ENCODE data around the gene NUDT16L1. TPM values are rescaled to one million over a fixed set of nuclear protein-coding genes. Genes with fewer than 3 reads are reported as not detected.

The NUDT16L1 gene
- total and polyA plus RNA-seq, 2 experiments from 2014 or later = 84.4 to 157 TPM

DNA sequence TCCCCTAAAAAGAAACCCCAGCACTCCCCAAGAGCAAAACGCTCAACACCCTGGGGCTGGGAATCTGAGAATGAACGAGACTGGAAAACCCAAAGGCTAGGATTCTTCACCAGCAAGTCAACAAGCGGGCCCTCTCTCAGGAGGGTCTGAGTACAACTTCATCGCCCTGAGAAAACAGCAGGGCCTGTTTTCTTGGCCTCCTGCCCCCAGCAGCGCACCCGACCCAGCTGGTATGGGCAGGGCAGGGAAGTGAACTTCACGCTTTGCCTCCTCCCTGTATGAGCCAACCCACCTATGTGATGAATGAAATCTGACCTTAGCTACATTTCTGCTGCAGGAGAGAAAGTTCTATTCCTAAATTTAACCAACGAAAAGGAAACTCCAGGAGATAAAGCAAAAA lies 11.1 kb downstream of the NUDT16L1 start:
- Histone ChIP-seq H3K4me3 (no peak overlapping the region), H3K36me3 (peaks cover 33% of the 10 kb centered on the region), H3K27ac (no peak overlapping the region), H3K27me3 (no peaks in the 10 kb centered on the region), H3K9me3 (ENCODE audit: low read depth) (no peaks in the 10 kb centered on the region), H3K4me1 (ENCODE audit: low read depth) (no peaks in the 10 kb centered on the region)
- no peak for DNase-seq (ENCODE audit: low read depth in 1 of 2, low spot score in 1 of 2)
- TF ChIP-seq, protein P1, sequence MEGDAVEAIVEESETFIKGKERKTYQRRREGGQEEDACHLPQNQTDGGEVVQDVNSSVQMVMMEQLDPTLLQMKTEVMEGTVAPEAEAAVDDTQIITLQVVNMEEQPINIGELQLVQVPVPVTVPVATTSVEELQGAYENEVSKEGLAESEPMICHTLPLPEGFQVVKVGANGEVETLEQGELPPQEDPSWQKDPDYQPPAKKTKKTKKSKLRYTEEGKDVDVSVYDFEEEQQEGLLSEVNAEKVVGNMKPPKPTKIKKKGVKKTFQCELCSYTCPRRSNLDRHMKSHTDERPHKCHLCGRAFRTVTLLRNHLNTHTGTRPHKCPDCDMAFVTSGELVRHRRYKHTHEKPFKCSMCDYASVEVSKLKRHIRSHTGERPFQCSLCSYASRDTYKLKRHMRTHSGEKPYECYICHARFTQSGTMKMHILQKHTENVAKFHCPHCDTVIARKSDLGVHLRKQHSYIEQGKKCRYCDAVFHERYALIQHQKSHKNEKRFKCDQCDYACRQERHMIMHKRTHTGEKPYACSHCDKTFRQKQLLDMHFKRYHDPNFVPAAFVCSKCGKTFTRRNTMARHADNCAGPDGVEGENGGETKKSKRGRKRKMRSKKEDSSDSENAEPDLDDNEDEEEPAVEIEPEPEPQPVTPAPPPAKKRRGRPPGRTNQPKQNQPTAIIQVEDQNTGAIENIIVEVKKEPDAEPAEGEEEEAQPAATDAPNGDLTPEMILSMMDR (IDR thresholded peaks at IDR 0.05; ENCODE audit: low read depth, low read length) = no peak

DNA sequence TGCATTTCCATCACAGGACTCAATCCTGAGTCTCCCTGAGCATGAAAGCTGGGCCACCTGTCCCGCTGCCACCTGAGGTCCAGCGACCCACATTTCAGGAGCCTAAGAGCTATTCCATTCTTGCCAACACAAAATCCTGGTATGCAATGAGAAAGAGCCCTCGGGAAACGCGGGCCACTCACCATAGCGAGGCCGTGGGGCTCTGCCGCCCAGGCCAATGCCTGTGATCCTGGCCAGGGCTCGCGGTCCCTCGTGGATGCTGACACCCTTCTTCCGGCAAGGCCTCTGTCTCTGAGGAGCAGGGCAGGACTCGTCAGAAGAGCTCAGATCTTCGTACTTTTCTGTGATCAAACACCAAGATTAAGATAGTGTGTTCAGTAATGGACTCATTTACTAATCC lies 11.6 kb downstream of the NUDT16L1 start:
- Histone ChIP-seq H3K4me3 (no peak overlapping the region), H3K27ac (no peak overlapping the region), H3K4me1 (ENCODE audit: low read depth) (no peaks in the 10 kb centered on the region), H3K9me3 (ENCODE audit: low read depth) (no peaks in the 10 kb centered on the region), H3K36me3 (peaks cover 30% of the 10 kb centered on the region), H3K27me3 (no peaks in the 10 kb centered on the region)
- TF ChIP-seq, protein P1 (IDR thresholded peaks at IDR 0.05; ENCODE audit: low read depth, low read length) = no peak
- DNase-seq (ENCODE audit: low read depth in 1 of 2, low spot score in 1 of 2) = no peak

DNA sequence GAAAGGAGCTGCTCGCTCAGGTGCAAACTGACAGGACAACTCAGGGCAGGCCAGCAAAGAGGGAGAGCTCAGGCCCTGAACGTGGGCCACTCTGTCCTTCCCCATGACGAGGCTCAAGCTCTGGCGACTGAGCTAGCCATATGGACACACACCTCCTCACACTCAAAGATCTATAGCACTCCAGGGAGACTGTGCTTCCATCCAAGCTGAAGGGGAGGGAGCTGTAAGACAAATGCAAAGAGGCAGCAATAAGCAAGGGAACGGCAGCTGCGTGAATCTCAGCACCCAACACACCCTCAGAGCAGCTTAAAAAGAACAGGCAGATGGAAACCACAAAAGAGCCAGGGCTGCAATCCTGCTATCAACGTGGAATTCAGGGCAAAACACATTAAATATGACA lies 13.5 kb downstream of the NUDT16L1 start:
- peaks cover 24% of the 10 kb centered on the region for H3K36me3 ChIP-seq
- no peak for DNase-seq (ENCODE audit: low read depth in 1 of 2, low spot score in 1 of 2)
- no peaks in the 10 kb centered on the region for H3K9me3 ChIP-seq (ENCODE audit: low read depth)
- H3K27me3 ChIP-seq = no peaks in the 10 kb centered on the region
- no peaks in the 10 kb centered on the region for H3K4me1 ChIP-seq (ENCODE audit: low read depth)
- no peak overlapping the region for H3K4me3 ChIP-seq
- H3K27ac ChIP-seq = no peak overlapping the region
- TF ChIP-seq, protein P1 (IDR thresholded peaks at IDR 0.05; ENCODE audit: low read depth, low read length) = no peak

DNA sequence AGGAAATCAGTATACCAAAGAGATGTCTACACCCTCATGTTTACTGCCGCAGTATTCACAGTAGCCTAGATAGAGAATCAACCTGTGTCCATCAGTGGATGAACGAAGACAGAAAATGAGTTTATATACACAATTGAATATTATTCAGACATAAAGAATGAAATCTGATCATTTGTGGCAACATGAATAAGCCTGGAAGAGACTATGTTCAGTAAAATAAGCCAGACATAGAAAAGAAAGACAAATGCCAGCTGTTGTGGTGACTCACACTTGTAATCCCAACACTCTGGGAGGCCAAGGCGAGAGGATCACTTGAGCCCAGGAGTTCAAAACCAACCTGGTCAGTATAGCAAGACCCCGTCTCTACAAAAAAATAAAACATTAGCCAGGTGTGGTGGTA lies 16.1 kb downstream of the NUDT16L1 start:
- no peaks in the 10 kb centered on the region for H3K4me1 ChIP-seq (ENCODE audit: low read depth)
- H3K9me3 ChIP-seq (ENCODE audit: low read depth) = no peaks in the 10 kb centered on the region
- DNase-seq (ENCODE audit: low read depth in 1 of 2, low spot score in 1 of 2) = no peak
- TF ChIP-seq, protein P1 (IDR thresholded peaks at IDR 0.05; ENCODE audit: low read depth, low read length) = no peak
- H3K4me3 ChIP-seq = no peak overlapping the region
- H3K27me3 ChIP-seq = no peaks in the 10 kb centered on the region
- peaks cover 14% of the 10 kb centered on the region for H3K36me3 ChIP-seq
- H3K27ac ChIP-seq = no peak overlapping the region

DNA sequence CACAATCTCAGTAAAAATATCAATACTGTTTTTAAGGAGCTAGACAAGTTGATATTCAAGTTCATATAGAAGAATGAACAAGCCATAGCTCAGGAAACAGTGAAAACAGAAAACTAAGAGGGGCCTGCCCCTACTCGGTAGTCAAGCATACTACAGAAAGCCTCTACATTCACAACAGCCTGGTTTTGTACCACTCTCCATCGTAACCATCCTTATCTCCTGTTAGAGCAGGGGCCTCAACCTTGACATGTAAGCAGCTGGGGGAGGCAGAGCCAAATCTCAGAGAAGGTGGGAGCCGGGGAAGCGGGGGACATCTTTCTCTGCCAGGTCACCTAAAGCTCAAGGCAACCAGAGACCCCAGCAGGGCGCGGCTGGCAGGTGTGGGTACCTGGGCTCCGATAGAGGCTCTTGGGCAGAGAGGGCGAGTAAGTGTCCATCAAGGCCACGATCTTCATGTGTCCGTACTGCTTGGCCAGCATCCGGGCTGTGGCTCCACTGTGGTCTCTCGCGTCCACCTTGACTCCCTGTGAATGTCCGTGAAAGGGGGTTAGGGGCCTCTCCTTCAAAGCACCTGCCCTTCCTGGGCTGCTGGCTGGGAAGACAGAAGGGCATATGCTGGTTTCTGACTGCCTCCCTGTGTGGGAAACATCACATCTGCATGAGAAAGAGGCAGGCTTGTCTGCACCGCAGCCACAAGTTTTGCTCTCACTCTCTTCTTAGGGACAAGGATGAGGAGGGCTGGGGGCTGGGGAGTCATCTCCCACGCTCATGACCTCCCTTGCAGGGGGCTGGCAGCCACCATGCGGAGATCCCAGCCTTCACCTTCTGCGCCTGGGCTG lies 20.5 kb downstream of the NUDT16L1 start:
- Histone ChIP-seq H3K27ac (no peak overlapping the region), H3K9me3 (ENCODE audit: low read depth) (no peaks in the 10 kb centered on the region), H3K4me1 (ENCODE audit: low read depth) (no peaks in the 10 kb centered on the region), H3K36me3 (peaks cover 10% of the 10 kb centered on the region), H3K4me3 (no peak overlapping the region), H3K27me3 (no peaks in the 10 kb centered on the region)
- TF ChIP-seq, protein P1 (IDR thresholded peaks at IDR 0.05; ENCODE audit: low read depth, low read length) = no peak
- DNase-seq (ENCODE audit: low read depth in 1 of 2, low spot score in 1 of 2) = no peak

All from cardiac muscle cell (in vitro differentiated cells and primary cell).